Dermis blood vessel endothelial cell (primary cell): ENCODE measurements around the gene TRABD. TPM values are rescaled to one million over a fixed set of nuclear protein-coding genes. Genes with fewer than 3 reads are reported as not detected.

Source experiments
- DNase-seq: peaks from one replicate; pipeline ENCODE4 v3.0.0; 2010
- total RNA-seq: library from RNA; depleted of rRNA; stranded (reverse); fragments of >200 nt; gene quantifications from 2 replicates; pipeline ENCODE4 v1.2.3, GENCODE V29; 2014

TRABD gene
- total RNA-seq, 1 donor from 2014 or later = 25.2 TPM

GRCh38 chr22:50219800-50220602 is 34.3 kb downstream of the TRABD start:
- DNase-seq = no peak

- no peak for DNase-seq
These were observed 35.1 kb downstream of the TRABD start for GRCh38 chr22:50220603-50221409.

DNA sequence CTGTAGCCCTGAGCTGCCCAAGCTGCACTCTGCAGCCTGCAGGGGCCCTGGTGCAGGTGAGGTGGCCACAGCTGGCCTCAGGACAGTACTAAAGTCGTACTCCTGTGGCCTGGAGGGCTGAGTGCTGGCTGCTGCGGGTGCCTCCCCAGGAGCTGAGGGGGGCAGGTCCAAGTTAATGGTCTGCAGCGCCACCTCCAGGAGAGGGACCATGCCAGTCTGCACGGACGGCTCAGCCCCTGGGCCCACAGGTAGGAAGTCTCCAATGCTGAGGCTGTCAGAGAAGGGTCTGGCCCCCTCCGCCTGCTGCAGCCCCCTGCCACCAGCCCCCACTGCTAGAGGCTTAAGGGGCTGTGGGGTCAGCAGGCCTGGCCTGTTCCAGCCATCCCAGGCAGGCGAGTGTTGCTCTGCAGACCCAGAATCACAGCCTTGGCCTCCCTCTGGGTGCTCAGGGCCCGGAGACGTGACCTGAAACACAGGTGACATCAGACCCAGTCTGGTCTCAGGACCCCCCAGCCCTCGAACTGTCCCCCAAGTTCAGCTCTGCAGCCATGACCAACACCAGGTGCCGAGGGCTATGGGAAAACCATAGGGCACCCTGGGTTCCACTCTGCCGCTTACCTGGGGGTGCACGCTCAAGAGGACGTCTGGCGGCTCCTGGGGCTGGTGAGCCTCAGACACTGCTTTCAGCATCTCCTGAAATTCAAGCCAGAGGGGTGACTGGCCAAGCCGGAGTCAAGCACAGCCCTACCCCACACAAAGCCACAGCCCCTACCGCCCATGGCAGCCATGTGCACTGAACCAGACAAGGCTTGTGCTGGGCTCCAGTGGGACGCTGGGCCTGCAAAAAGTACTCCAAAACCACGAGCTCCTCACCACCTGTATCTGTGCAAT is 35.9 kb downstream of the TRABD start:
- no peak for DNase-seq

DNA sequence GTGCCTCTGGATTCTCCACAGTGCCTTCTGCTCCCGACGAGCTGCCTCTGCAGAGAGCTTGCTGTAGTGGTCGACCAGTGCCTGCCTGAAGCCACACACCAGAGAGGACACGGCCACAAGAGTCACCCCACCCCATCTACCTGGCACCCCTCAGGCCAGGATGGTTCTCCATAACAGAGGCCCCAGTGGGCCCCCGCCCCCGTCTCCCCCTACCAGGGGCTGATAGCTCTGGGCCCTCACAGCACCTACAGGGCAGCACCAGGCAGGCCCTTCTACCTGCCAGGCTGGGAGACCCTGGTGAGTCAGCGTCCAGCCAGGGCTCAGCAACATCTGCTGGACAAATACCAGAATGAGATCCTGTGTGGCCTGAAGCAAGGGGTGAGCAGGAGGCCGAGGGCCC is 36.8 kb downstream of the TRABD start:
- no peak for DNase-seq

- DNase-seq = no peak
These were observed 38.4 kb downstream of the TRABD start for GRCh38 chr22:50224071-50224470.

- DNase-seq = no peak
These were observed 39.7 kb downstream of the TRABD start for GRCh38 chr22:50225200-50225969.

DNA sequence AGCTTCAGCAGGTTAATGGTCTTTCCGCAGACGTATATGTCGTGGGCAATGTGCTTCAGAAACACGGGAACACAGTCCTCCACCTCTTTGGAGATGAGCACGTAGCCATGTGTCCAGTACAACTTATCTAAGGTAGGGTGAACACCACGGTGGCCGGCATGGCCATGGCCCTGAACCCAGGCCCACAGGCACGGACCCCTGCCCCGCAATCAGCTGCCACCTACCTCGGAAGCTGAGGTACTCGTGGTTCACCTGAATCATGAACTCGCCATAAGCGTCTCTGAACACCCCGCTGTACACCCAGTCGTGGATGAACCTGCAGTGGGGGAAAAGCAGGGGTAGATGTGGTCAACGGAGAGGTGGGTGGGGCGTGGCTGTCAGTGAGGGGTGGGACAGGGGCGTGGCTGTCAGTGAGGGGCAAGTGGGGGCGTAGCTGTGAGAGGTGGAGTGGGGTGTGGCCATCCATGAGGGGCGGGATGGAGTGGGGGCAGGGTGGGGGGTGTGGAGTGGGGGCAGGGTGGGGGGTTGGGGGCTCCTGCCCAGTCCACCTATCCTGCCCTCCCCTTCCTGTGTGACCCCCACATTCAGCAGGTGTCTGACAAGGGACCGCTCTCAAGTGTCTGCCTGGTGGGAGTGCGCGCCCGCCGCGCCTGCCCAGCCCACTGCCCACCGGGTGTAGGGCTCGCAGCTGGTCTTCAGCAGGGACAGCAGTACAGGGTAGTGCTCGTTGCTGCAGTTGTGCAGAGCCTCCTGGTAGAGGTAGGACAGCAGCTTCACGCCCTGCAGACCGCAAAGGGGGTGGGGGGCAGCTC is 40.6 kb downstream of the TRABD start:
- DNase-seq = no peak

DNA sequence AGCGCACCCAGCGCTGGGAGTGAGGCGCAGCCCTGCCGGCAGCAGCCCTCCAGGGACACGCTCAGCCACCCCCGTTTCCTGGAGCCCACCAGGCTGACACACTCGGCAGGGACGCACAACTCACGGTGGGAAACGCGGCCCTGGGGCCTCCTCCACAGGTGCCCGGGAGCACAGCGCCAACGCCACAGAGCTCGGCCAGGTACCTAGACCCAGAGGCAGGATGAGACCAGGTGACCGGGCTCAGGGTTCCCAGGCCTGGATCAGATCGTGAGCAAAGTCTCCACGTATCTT is 41.1 kb downstream of the TRABD start:
- no peak for DNase-seq

- no peak for DNase-seq
These were observed 42.0 kb downstream of the TRABD start for GRCh38 chr22:50227579-50228215.

- no peak for DNase-seq
These were observed 42.7 kb downstream of the TRABD start for GRCh38 chr22:50228366-50228765.

GRCh38 chr22:50229370-50229769 is 43.7 kb downstream of the TRABD start:
- DNase-seq = no peak

GRCh38 chr22:50232481-50233151 is 46.9 kb downstream of the TRABD start:
- DNase-seq = no peak

GRCh38 chr22:50233223-50233622 is 47.5 kb downstream of the TRABD start:
- no peak for DNase-seq

GRCh38 chr22:50236731-50237409 is 51.2 kb downstream of the TRABD start:
- DNase-seq = peak; percentile 59

DNA sequence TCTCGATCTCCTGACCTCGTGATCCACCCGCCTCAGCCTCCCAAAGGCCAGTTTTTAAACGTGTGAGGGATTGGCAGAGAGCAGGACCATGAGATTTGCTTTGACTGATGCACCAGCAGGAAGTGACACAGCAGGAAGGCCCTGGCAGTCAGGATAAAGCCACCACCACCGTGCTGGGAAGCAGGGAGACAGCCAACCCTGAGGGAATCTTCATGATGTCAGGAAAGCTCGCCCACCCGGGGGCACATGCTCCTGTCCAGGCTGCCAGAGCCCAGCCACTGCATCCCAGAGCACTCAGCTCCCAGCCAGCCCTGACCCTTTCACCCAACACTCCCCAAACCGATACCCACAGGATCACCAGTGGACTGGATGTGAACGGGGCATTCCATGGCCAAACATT is 53.0 kb downstream of the TRABD start:
- DNase-seq = peak; percentile 22

GRCh38 chr22:50242406-50242949 is 56.8 kb downstream of the TRABD start:
- no peak for DNase-seq

- peak; percentile 27 for DNase-seq
These were observed 58.1 kb downstream of the TRABD start for GRCh38 chr22:50243685-50244419.

GRCh38 chr22:50244420-50245213 is 58.9 kb downstream of the TRABD start, which contains the start of gene TUBGCP6:
Gene TUBGCP6, minus strand, starts transcription at chr22:50245023. Its CDS starts 564 bp downstream, at chr22:50244459.
- peak; percentile 96 for DNase-seq
